GM12872 (cell line): ENCODE data around the gene FLNA.

Experiments
- CTCF ChIP-seq: IDR thresholded peaks from 3 replicates; pipeline ENCODE4 v1.5.1; 2011; ENCODE audit warnings: low read depth, mild to moderate bottlenecking, low read length, moderate library complexity; ENCODE audit not compliant: insufficient read depth

FLNA gene

DNA sequence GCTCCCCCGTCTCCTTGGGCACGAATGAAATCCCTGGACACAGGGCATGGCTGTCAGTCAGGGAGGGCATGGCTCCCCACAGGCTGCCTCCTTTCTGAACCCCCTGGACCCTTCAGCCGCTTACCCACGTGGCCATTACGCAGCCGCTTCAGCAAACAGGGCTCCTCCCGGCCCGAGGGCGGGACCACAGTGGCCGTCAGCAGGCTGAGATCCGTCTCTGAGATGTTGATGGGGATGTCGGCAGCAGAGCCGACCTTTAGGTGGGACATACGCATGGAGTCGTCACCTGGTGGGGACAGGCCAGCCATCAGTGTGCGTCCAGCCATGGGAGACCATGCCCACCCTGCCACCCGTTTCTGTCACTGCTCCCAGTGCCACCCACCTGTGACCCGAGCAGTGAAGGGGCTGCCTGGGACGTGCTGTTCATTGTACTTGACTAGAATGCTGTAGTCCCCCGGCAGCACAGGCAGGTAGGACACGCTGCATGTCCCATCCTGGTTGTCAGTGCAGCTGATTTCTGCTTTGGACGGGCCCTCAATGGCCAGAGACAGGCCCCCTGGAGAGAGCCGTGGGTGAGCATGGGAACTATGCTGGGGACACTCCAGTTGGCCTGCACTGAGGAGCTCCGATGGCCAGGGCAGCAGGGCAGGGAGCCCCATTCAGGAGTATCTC lies 21.1 kb downstream of the FLNA start:
- TF ChIP-seq CTCF = no peak

DNA sequence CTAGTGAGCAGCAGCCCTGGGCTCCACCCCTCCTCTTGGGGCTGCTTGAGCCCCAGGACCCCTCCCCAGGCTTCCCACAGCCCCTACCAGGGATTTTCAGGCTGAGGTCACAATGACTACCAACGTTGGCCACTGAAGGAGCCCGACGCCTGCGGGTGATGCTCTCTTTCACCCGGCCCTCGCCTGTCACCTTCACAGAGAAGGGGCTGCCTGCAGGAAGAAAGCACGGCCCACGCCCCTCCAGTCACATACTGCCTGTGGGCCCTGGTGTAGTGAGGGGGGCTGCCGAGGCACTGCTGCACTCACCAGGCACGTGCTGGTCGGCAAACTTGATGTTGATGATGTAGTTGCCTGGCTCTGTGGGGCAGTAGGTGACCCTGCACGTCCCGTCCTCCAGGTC lies 22.0 kb downstream of the FLNA start:
- no peak for TF ChIP-seq CTCF

GRCh38 chrX:154352012-154352401 lies 22.4 kb downstream of the FLNA start:
- no peak for TF ChIP-seq CTCF

DNA sequence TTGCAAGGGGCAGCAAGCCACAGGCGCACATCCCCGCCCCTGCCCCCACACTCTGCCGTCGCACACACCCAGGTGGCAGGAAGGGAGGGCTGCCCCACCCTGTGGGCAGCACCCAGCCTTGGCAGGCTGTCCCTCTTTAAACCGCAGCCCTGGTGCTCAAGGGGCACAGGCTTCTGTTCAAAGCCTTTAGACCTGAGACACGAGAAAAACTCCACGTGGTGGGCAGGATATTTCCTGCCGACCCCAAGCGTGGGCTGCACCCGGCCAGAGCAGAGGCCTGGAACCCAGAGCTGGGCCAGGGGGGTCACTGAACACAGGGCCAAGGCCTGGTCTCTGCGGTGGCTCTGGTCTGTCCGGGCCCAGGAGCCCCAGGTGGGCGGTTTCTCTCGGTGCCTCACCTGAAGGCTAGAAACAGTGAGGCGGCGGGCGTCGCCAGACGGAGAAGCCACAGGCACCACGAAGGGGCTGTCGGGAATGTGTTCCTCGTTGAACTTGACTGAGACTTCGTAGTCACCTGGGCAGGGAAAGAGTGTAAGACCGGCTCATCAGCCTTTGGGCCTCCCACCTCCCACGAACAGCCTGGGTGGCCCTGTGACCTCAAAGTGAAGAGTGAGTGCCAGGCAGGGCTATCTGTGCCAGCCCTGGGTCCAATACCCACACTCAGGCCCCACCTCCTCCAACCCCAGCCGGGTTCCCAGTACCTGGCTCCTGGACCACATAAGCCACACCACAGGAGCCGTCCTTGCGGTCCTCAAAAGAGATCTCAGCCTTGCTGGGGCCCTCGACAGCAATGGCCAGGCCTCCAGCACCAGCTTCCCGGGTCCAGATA lies 23.0 kb downstream of the FLNA start:
- TF ChIP-seq CTCF = no peak

- no peak for TF ChIP-seq CTCF
These were observed 23.8 kb downstream of the FLNA start for GRCh38 chrX:154350429-154351182.

DNA sequence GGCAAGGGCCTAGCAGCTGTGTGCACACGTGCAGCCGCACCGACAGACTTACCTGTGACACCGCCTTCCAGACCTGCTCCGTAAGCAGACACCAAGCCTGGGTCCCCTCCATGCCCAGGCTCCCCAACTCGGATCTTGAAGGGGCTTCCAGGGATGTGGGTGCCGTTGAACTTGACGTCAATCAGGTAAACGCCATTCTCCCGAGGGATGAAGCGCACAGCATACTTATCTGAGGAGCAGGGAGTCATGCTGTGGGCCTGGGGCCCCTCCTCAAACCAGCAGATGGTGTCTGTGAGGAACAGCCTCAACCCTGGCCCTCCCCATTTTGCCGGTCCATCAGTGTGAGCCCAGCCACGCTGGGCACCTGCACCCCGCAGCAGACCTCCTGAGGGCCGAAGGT lies 24.5 kb downstream of the FLNA start:
- TF ChIP-seq CTCF = no peak

DNA sequence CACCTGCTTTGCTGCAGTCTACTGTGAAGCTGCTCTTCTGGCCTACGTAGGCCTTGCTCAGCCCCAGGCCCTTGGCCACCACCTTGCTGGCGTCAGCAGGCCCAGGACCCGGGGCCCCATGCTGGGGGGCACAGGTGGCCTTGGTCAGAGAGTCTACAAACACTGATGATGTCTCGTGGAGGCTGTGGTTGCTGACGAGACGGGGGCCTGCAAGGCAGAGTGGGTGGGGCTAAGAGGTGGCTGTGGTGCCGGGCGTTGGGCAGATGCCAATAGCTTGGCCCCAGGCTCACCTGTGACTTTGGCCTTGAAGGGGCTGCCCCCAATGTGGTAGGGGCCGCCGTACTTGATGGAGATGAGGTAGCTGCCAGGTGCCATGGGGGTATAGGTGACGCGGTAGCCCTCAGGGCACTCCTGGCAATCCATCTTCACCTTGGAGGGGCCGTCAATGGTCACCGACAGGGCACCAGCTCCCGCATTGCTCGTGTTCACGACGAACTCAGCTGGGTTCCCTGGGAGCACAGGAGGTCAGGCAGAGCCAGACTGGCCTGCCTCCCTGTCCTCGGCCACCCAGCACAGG lies 25.0 kb downstream of the FLNA start:
- no peak for TF ChIP-seq CTCF
